ENCODE results near the gene SRSF2.
A peak's percentile ranks its signal among the peaks of the same experiment; 100 is the strongest.
"Not testable (repeated sequence)": the region's sequence is repeated elsewhere in the genome, so short reads cannot be mapped to it uniquely, and the experiment has no call there.

SRSF2 gene

GRCh38 chr17:76751416-76751993 lies 14.4 kb upstream of the SRSF2 start:
- Histone ChIP-seq H3K27ac (ENCODE audit: low read depth, low read length) (no peak overlapping the region), H3K4me1 (ENCODE audit: control insufficient read depth, insufficient read depth, low read length) (no peaks in the 10 kb centered on the region), H3K36me3 (ENCODE audit: control insufficient read depth, insufficient read depth, low read length) (peaks cover 4% of the 10 kb centered on the region), H3K9ac (ENCODE audit: low read length) (no peak overlapping the region), H3K27me3 (ENCODE audit: control insufficient read depth, insufficient read depth, low read length) (no peaks in the 10 kb centered on the region), H3K4me3 (ENCODE audit: low read length) (no peak overlapping the region)

GRCh38 chr17:76748657-76749056 lies 11.5 kb upstream of the SRSF2 start:
- Histone ChIP-seq H3K27ac (ENCODE audit: low read depth, low read length) (no peak overlapping the region), H3K4me3 (ENCODE audit: low read length) (no peak overlapping the region), H3K36me3 (ENCODE audit: control insufficient read depth, insufficient read depth, low read length) (peaks cover 17% of the 10 kb centered on the region), H3K9ac (ENCODE audit: low read length) (no peak overlapping the region), H3K27me3 (ENCODE audit: control insufficient read depth, insufficient read depth, low read length) (no peaks in the 10 kb centered on the region), H3K4me1 (ENCODE audit: control insufficient read depth, insufficient read depth, low read length) (no peaks in the 10 kb centered on the region)

- Histone ChIP-seq H3K4me1 (ENCODE audit: control insufficient read depth, insufficient read depth, low read length) (no peaks in the 10 kb centered on the region), H3K36me3 (ENCODE audit: control insufficient read depth, insufficient read depth, low read length) (peaks cover 17% of the 10 kb centered on the region), H3K9ac (ENCODE audit: low read length) (no peak overlapping the region), H3K27me3 (ENCODE audit: control insufficient read depth, insufficient read depth, low read length) (no peaks in the 10 kb centered on the region), H3K27ac (ENCODE audit: low read depth, low read length) (no peak overlapping the region), H3K4me3 (ENCODE audit: low read length) (no peak overlapping the region)
Measured at GRCh38 chr17:76747716-76748363, 10.7 kb upstream of the SRSF2 start.

GRCh38 chr17:76745785-76746184 lies 8.7 kb upstream of the SRSF2 start:
- H3K27ac ChIP-seq (ENCODE audit: low read depth, low read length); H3K4me3 ChIP-seq (ENCODE audit: low read length); H3K9ac ChIP-seq (ENCODE audit: low read length); H3K27me3 ChIP-seq (ENCODE audit: control insufficient read depth, insufficient read depth, low read length); H3K4me1 ChIP-seq (ENCODE audit: control insufficient read depth, insufficient read depth, low read length): not testable (repeated sequence)
- peaks cover 23% of the 10 kb centered on the region for H3K36me3 ChIP-seq (ENCODE audit: control insufficient read depth, insufficient read depth, low read length)

GRCh38 chr17:76744747-76745146 lies 7.6 kb upstream of the SRSF2 start:
- Histone ChIP-seq H3K36me3 (ENCODE audit: control insufficient read depth, insufficient read depth, low read length) (peaks cover 23% of the 10 kb centered on the region), H3K4me1 (ENCODE audit: control insufficient read depth, insufficient read depth, low read length) (peaks cover 9% of the 10 kb centered on the region), H3K9ac (ENCODE audit: low read length) (no peak overlapping the region), H3K27me3 (ENCODE audit: control insufficient read depth, insufficient read depth, low read length) (no peaks in the 10 kb centered on the region), H3K4me3 (ENCODE audit: low read length) (no peak overlapping the region), H3K27ac (ENCODE audit: low read depth, low read length) (no peak overlapping the region)

- Histone ChIP-seq H3K36me3 (ENCODE audit: control insufficient read depth, insufficient read depth, low read length) (peaks cover 23% of the 10 kb centered on the region), H3K4me1 (ENCODE audit: control insufficient read depth, insufficient read depth, low read length) (peaks cover 26% of the 10 kb centered on the region), H3K27me3 (ENCODE audit: control insufficient read depth, insufficient read depth, low read length) (no peaks in the 10 kb centered on the region), H3K9ac (ENCODE audit: low read length) (no peak overlapping the region), H3K4me3 (ENCODE audit: low read length) (no peak overlapping the region), H3K27ac (ENCODE audit: low read depth, low read length) (no peak overlapping the region)
Measured at GRCh38 chr17:76742958-76743357, 5.8 kb upstream of the SRSF2 start.

GRCh38 chr17:76740329-76741118 lies 3.4 kb upstream of the SRSF2 start:
- H3K4me1 ChIP-seq (ENCODE audit: control insufficient read depth, insufficient read depth, low read length): peaks cover 31% of the 10 kb centered on the region
- H3K36me3 ChIP-seq (ENCODE audit: control insufficient read depth, insufficient read depth, low read length): peaks cover 22% of the 10 kb centered on the region
- H3K27ac ChIP-seq (ENCODE audit: low read depth, low read length): peak overlapping the region; percentile 52
- no peak overlapping the region for H3K4me3 ChIP-seq (ENCODE audit: low read length)
- H3K27me3 ChIP-seq (ENCODE audit: control insufficient read depth, insufficient read depth, low read length): no peaks in the 10 kb centered on the region
- no peak overlapping the region for H3K9ac ChIP-seq (ENCODE audit: low read length)

GRCh38 chr17:76739568-76740115 lies 2.5 kb upstream of the SRSF2 start:
- H3K4me1 ChIP-seq (ENCODE audit: control insufficient read depth, insufficient read depth, low read length): peaks cover 40% of the 10 kb centered on the region
- H3K36me3 ChIP-seq (ENCODE audit: control insufficient read depth, insufficient read depth, low read length): peaks cover 16% of the 10 kb centered on the region
- not testable (repeated sequence) for H3K9ac ChIP-seq (ENCODE audit: low read length); H3K4me3 ChIP-seq (ENCODE audit: low read length); H3K27me3 ChIP-seq (ENCODE audit: control insufficient read depth, insufficient read depth, low read length)
- peak overlapping the region; percentile 52 for H3K27ac ChIP-seq (ENCODE audit: low read depth, low read length)

- no peaks in the 10 kb centered on the region for H3K27me3 ChIP-seq (ENCODE audit: control insufficient read depth, insufficient read depth, low read length)
- H3K9ac ChIP-seq (ENCODE audit: low read length): peak overlapping the region; percentile 94
- peaks cover 18% of the 10 kb centered on the region for H3K36me3 ChIP-seq (ENCODE audit: control insufficient read depth, insufficient read depth, low read length)
- H3K27ac ChIP-seq (ENCODE audit: low read depth, low read length): peak overlapping the region; percentile 98
- H3K4me1 ChIP-seq (ENCODE audit: control insufficient read depth, insufficient read depth, low read length): peaks cover 48% of the 10 kb centered on the region
- peak overlapping the region; percentile 96 for H3K4me3 ChIP-seq (ENCODE audit: low read length)
Measured at GRCh38 chr17:76738468-76738850, 1.3 kb upstream of the SRSF2 start.

GRCh38 chr17:76737676-76738467 lies 741 bp upstream of the SRSF2 start, which contains the start of gene MFSD11:
Gene MFSD11 (plus strand): TSS chr17:76738119. CDS start chr17:76738353, 234 bp downstream.
- peaks cover 51% of the 10 kb centered on the region for H3K4me1 ChIP-seq (ENCODE audit: control insufficient read depth, insufficient read depth, low read length)
- peaks cover 24% of the 10 kb centered on the region for H3K36me3 ChIP-seq (ENCODE audit: control insufficient read depth, insufficient read depth, low read length)

GRCh38 chr17:76736349-76737081 lies 616 bp downstream of the SRSF2 start:
- Histone ChIP-seq H3K27me3 (ENCODE audit: control insufficient read depth, insufficient read depth, low read length) (no peaks in the 10 kb centered on the region), H3K4me1 (ENCODE audit: control insufficient read depth, insufficient read depth, low read length) (peaks cover 54% of the 10 kb centered on the region), H3K27ac (ENCODE audit: low read depth, low read length) (peak overlapping the region; percentile 99), H3K9ac (ENCODE audit: low read length) (peak overlapping the region; percentile 99), H3K36me3 (ENCODE audit: control insufficient read depth, insufficient read depth, low read length) (peaks cover 25% of the 10 kb centered on the region), H3K4me3 (ENCODE audit: low read length) (peak overlapping the region; percentile 99)

More at GRCh38 chr17:76737676-76738467, 741 bp upstream of the SRSF2 start, which contains the start of gene MFSD11:
- no peaks in the 10 kb centered on the region for H3K27me3 ChIP-seq (ENCODE audit: control insufficient read depth, insufficient read depth, low read length)
- peak within 1 kb of the TSS; percentile 99 for H3K9ac ChIP-seq (ENCODE audit: low read length)
- peak within 1 kb of the TSS; percentile 99 for H3K4me3 ChIP-seq (ENCODE audit: low read length)
- H3K27ac ChIP-seq (ENCODE audit: low read depth, low read length): peak within 1 kb of the TSS; percentile 99
